ENCODE data around the gene ABCB11.

Gene ABCB11

GRCh38 chr2:168896783-168897182 is 134.3 kb downstream of the ABCB11 start:
- DNase-seq (ENCODE audit: low read depth), result no peak
- TF ChIP-seq CTCF (IDR thresholded peaks at IDR 0.05; ENCODE audit: insufficient read depth, low read depth, low read length, missing control alignments), result no peak

DNA sequence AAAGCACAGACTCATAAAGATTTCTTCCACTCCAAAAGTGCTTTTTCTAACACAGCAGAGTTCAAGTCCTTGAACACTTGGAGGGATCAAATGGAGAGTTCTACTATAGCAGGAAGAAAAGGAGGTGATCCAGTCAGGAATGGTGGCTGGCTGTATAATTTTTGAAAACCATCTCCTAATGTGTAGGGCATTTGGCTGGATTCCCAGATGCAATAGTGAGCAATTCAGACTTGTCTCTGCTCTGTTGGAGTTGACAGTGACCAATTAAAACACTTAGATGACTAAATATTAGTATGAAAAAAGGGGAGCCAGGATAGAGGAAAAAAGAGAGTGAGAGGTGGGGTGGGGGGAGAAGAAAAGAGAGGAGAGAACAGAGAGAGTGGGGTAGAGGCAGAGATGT is 135.4 kb downstream of the ABCB11 start:
- peak; percentile 50 for DNase-seq (ENCODE audit: low read depth)
- no peak overlapping the region for H3K4me3 ChIP-seq (ENCODE audit: low read length)

More at GRCh38 chr2:168896783-168897182, 134.3 kb downstream of the ABCB11 start:
- no peak overlapping the region for H3K4me3 ChIP-seq (ENCODE audit: low read length)

DNA sequence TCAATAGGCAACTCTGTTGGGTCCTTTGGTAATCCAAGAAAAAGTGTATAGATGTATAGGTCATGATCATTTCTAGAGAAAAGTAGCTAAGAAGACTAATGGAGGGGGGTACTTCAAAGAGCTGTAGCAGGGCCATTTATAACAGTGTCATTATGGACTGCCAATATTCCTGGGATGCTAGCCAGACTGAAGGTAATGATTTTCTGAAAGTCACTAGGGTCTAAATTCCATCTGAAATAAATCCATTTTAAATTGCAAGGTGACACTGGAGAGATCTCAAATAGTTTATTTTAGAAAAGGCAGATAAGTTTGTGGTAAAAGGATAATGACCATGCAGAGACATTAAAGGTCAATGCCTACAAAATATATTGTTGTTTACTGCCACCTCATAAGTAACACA is 136.4 kb downstream of the ABCB11 start:
- no peak for DNase-seq (ENCODE audit: low read depth)

More for the DNA sequence above, 135.4 kb downstream of the ABCB11 start:
- no peak for TF ChIP-seq CTCF (IDR thresholded peaks at IDR 0.05; ENCODE audit: insufficient read depth, low read depth, low read length, missing control alignments)

DNA sequence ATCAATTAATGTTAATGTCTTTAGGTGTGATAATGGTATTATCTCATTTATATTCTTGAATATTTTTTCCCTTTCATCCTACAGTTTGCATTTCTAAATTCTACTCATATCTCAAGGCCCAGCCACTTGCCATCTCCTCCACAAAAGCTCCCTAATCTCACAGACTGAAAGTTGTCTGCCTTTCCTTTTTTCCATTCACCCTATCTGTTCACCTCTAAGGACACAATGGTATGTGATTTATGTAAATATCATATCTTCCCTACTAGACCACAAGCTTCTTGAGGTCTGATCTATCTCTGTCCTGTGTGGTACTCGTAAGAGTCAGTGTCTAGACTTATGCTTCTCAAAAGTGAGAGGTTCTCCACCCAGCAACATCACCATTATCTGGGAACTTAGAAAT is 137.0 kb downstream of the ABCB11 start:
- DNase-seq (ENCODE audit: low read depth), result no peak
- no peak overlapping the region for H3K4me3 ChIP-seq (ENCODE audit: low read length)
- no peak for TF ChIP-seq CTCF (IDR thresholded peaks at IDR 0.05; ENCODE audit: insufficient read depth, low read depth, low read length, missing control alignments)

More for the DNA sequence above, 136.4 kb downstream of the ABCB11 start:
- TF ChIP-seq CTCF (IDR thresholded peaks at IDR 0.05; ENCODE audit: insufficient read depth, low read depth, low read length, missing control alignments), result no peak
- no peak overlapping the region for H3K4me3 ChIP-seq (ENCODE audit: low read length)

DNA sequence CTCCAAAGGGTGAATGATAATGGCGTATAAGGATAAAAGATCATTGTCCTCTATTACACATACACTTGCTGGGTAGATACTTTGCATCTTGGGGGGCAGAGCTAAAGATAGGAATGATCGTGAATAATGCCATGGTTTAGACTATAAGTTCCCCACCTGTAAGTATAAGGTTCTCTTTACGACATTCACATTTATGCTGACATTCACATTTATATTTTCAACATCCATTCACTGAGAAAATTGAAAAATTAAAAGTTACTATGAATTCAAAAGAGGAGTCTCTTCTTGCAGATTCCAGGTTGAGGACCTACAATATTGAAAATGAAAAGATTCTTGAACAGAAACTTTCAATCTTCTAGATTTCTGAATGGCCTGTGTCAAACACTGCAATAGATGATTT is 138.8 kb downstream of the ABCB11 start:
- no peak overlapping the region for H3K4me3 ChIP-seq (ENCODE audit: low read length)
- TF ChIP-seq CTCF (IDR thresholded peaks at IDR 0.05; ENCODE audit: insufficient read depth, low read depth, low read length, missing control alignments), result no peak
- no peak for DNase-seq (ENCODE audit: low read depth)

DNA sequence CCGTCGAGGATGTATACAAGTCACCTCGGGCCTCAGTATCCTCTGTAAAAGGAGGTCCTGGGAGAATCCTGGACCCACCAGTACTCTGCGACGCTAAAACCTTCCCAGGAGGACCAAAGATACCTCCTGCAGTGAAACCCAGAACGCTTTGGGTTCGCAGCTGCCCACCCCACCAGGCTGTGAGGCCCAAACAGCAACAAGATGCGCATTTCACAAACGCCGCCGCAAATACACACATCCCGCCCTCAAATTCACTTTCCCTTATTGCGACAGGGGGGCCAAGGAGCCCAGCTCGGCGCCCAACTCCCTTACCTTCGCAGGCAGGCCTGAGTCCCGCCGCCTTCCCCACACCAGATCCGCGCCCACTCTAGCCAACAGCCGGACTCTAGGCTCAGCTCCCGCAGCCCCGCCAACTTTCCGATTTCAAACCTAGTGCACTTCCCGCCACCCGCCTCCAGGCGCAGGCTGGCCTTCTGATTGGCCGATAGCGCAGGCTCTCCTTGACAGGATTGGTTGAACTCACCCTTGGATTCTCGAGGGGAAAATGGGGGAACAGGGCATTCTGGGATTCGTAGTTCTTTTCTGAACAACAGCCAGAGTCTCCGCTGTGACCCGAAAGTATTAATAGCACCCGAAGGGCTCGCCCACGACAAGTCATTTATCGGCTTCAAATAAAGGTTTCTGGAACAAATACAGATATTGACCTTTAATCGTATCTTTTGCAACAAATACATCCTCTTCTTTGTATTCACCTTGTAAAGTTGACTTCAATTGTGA is 140.9 kb downstream of the ABCB11 start, which contains the start of gene SPC25:
TSS of gene SPC25 (minus strand) at position 425 of the 777 bp plus-strand sequence. CDS start 911 bp downstream, outside the sequence.
- no peak for TF ChIP-seq CTCF (IDR thresholded peaks at IDR 0.05; ENCODE audit: insufficient read depth, low read depth, low read length, missing control alignments)
- peak within 1 kb of the TSS; percentile 80 for H3K4me3 ChIP-seq (ENCODE audit: low read length)
- peak; percentile 88 for DNase-seq (ENCODE audit: low read depth)

DNA sequence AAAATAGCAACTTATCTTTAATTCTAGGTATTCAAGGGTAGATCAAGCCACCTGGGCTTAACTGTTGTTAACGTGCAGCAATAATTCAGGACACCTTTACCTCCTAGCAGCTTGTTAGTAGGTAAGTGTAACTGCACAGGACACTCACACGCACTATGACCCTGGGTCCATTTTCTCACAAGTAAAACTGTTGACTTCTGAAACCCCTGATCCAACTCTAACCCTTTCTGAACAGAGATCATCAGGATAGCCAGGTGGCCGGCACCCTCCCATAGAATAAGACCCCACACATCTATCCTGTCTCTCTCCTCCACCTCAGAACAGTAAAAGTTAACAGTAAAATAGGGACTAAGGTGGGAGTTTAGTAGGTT is 141.5 kb downstream of the ABCB11 start:
- peak overlapping the region; percentile 80 for H3K4me3 ChIP-seq (ENCODE audit: low read length)
- no peak for TF ChIP-seq CTCF (IDR thresholded peaks at IDR 0.05; ENCODE audit: insufficient read depth, low read depth, low read length, missing control alignments)
- DNase-seq (ENCODE audit: low read depth), result no peak
